ENCODE results near the gene FRMD8. TPM values are rescaled to one million over a fixed set of nuclear protein-coding genes. Genes with fewer than 3 reads are reported as not detected.
A peak's percentile ranks its signal among the peaks of the same experiment; 100 is the strongest.

The FRMD8 gene
- total RNA-seq, 1 experiment from 2014 or later = 102 TPM

- DNase-seq (ENCODE audit: low spot score) = peak; percentile 81
Observed at GRCh38 chr11:65424205-65425104, 38.0 kb downstream of the FRMD8 start.

- DNase-seq (ENCODE audit: low spot score) = peak; percentile 74
Observed at GRCh38 chr11:65425105-65425970, 38.9 kb downstream of the FRMD8 start.

GRCh38 chr11:65425971-65426838 lies 39.8 kb downstream of the FRMD8 start:
- peak; percentile 72 for DNase-seq (ENCODE audit: low spot score)

GRCh38 chr11:65426839-65427690 lies 40.6 kb downstream of the FRMD8 start:
- DNase-seq (ENCODE audit: low spot score) = peak; percentile 89

- DNase-seq (ENCODE audit: low spot score) = no peak
Observed at GRCh38 chr11:65427691-65428577, 41.5 kb downstream of the FRMD8 start.

GRCh38 chr11:65428578-65429067 lies 42.2 kb downstream of the FRMD8 start:
- peak; percentile 88 for DNase-seq (ENCODE audit: low spot score)

GRCh38 chr11:65429068-65429681 lies 42.7 kb downstream of the FRMD8 start:
- DNase-seq (ENCODE audit: low spot score) = peak; percentile 88

- peak; percentile 85 for DNase-seq (ENCODE audit: low spot score)
Observed at GRCh38 chr11:65429724-65430405, 43.4 kb downstream of the FRMD8 start.

- peak; percentile 75 for DNase-seq (ENCODE audit: low spot score)
Observed at GRCh38 chr11:65430406-65431217, 44.2 kb downstream of the FRMD8 start.

GRCh38 chr11:65431451-65432099 lies 45.1 kb downstream of the FRMD8 start:
- peak; percentile 56 for DNase-seq (ENCODE audit: low spot score)

- peak; percentile 48 for DNase-seq (ENCODE audit: low spot score)
Observed at GRCh38 chr11:65432100-65432650, 45.7 kb downstream of the FRMD8 start.

- DNase-seq (ENCODE audit: low spot score) = peak; percentile 71
Observed at GRCh38 chr11:65432686-65433582, 46.5 kb downstream of the FRMD8 start.

- DNase-seq (ENCODE audit: low spot score) = no peak
Observed at GRCh38 chr11:65433657-65434056, 47.2 kb downstream of the FRMD8 start.

- peak; percentile 50 for DNase-seq (ENCODE audit: low spot score)
Observed at GRCh38 chr11:65434057-65434666, 47.7 kb downstream of the FRMD8 start.
